ENCODE measurements around the gene KCNT1. TPM values are rescaled to one million over a fixed set of nuclear protein-coding genes. Genes with fewer than 3 reads are reported as not detected.

The KCNT1 gene
- total RNA-seq, 1 donor from 2014 or later = not detected

GRCh38 chr9:135676891-135677290 is 25.1 kb upstream of the KCNT1 start:
- no peaks in the 10 kb centered on the region for H3K36me3 ChIP-seq (ENCODE audit: control insufficient read depth, insufficient read depth, low read length)
- no peak for DNase-seq (ENCODE audit: low read depth)
- TF ChIP-seq CTCF (IDR thresholded peaks at IDR 0.05; ENCODE audit: insufficient read depth, low read length, severe bottlenecking) = no peak
- FAIRE-seq = no peak
- H3K27me3 ChIP-seq (ENCODE audit: control insufficient read depth, insufficient read depth, low read length) = no peaks in the 10 kb centered on the region
- H3K4me3 ChIP-seq (ENCODE audit: low read depth, low read length) = no peak overlapping the region

DNA sequence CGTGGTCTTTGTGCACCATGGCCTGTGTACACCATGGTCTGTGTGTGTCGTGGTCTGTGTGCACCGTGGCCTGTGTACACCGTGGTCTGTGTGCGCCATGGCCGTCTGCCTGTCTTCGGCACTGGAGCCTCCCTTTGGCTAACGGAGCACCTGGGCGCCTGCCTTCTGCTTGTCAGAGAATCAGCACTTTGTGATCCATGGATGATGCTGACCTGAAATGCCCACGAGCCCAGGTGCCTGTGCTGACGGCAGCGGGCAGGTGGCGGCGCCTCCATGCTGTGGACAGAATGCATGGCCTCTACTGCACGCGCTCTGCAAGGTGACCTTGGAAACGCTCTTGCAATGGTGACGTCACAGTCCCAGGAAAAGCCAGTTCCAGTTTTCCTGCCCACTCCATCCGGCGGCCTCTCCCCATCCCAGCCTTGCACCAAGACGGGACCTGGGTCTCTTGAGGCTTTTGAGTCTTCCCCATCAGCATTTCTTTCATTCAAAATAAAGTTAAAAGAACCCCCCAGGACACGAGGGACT is 24.3 kb upstream of the KCNT1 start:
- Histone ChIP-seq H3K36me3 (ENCODE audit: control insufficient read depth, insufficient read depth, low read length) (no peaks in the 10 kb centered on the region), H3K27me3 (ENCODE audit: control insufficient read depth, insufficient read depth, low read length) (no peaks in the 10 kb centered on the region), H3K4me3 (ENCODE audit: low read depth, low read length) (no peak overlapping the region)
- DNase-seq (ENCODE audit: low read depth) = no peak
- no peak for TF ChIP-seq CTCF (IDR thresholded peaks at IDR 0.05; ENCODE audit: insufficient read depth, low read length, severe bottlenecking)
- FAIRE-seq = no peak

- Histone ChIP-seq H3K4me3 (ENCODE audit: low read depth, low read length) (no peak overlapping the region), H3K27me3 (ENCODE audit: control insufficient read depth, insufficient read depth, low read length) (no peaks in the 10 kb centered on the region), H3K36me3 (ENCODE audit: control insufficient read depth, insufficient read depth, low read length) (no peaks in the 10 kb centered on the region)
- FAIRE-seq = no peak
- no peak for DNase-seq (ENCODE audit: low read depth)
- no peak for TF ChIP-seq CTCF (IDR thresholded peaks at IDR 0.05; ENCODE audit: insufficient read depth, low read length, severe bottlenecking)
Observed at GRCh38 chr9:135678236-135679017, 23.6 kb upstream of the KCNT1 start.

- DNase-seq (ENCODE audit: low read depth) (no peak), FAIRE-seq (no peak)
- Histone ChIP-seq H3K27me3 (ENCODE audit: control insufficient read depth, insufficient read depth, low read length) (no peaks in the 10 kb centered on the region), H3K4me3 (ENCODE audit: low read depth, low read length) (no peak overlapping the region), H3K36me3 (ENCODE audit: control insufficient read depth, insufficient read depth, low read length) (no peaks in the 10 kb centered on the region)
- TF ChIP-seq CTCF (IDR thresholded peaks at IDR 0.05; ENCODE audit: insufficient read depth, low read length, severe bottlenecking) = no peak
Observed at GRCh38 chr9:135680056-135680455, 21.9 kb upstream of the KCNT1 start.

- Histone ChIP-seq H3K27me3 (ENCODE audit: control insufficient read depth, insufficient read depth, low read length) (no peaks in the 10 kb centered on the region), H3K4me3 (ENCODE audit: low read depth, low read length) (no peak overlapping the region), H3K36me3 (ENCODE audit: control insufficient read depth, insufficient read depth, low read length) (no peaks in the 10 kb centered on the region)
- FAIRE-seq (no peak), DNase-seq (ENCODE audit: low read depth) (no peak)
- TF ChIP-seq CTCF (IDR thresholded peaks at IDR 0.05; ENCODE audit: insufficient read depth, low read length, severe bottlenecking) = no peak
Observed at GRCh38 chr9:135681161-135681560, 20.8 kb upstream of the KCNT1 start.

Data from bronchial epithelial cell (primary cell).